ENCODE measurements around the gene GUCY1B1. TPM values are rescaled to one million over a fixed set of nuclear protein-coding genes. Genes with fewer than 3 reads are reported as not detected.

Gene GUCY1B1
- total and polyA plus RNA-seq, 7 donors, result 2.7 to 7.7 (median 3.8) TPM

DNA sequence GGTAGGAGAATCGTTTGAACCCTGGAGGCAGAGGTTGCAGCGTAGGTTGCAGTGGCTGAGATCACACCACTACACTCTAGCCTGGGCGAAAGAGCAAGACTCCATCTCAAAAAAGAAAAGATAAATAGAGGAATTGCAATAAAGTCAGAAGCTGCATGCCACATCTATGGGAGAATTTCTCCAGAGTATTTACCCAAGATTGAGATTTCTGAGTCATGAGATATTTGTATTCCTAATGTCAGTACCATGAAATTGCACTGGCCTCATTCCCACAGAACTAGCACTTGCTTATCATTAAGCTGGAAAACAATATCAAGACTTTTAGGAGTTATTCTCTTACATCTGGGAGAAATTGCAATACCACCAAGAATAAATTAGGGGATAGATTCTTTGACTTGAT, 69.8 kb downstream of the GUCY1B1 start:
- Histone ChIP-seq H3K27ac (no peak overlapping the region), H3K36me3 (ENCODE audit: insufficient read depth in 1 of 2, low read depth in 1 of 2) (no peaks in the 10 kb centered on the region), H3K4me1 (no peaks in the 10 kb centered on the region), H3K27me3 (ENCODE audit: insufficient read depth in 3 of 3, low read length in 2 of 3) (no peaks in the 10 kb centered on the region), H3K9me3 (no peaks in the 10 kb centered on the region), H3K4me3 (no peak overlapping the region)
- intact Hi-C loops (cut with DNase I), result no loop called here
- DNase-seq, result no peak
- TF ChIP-seq, protein P1, sequence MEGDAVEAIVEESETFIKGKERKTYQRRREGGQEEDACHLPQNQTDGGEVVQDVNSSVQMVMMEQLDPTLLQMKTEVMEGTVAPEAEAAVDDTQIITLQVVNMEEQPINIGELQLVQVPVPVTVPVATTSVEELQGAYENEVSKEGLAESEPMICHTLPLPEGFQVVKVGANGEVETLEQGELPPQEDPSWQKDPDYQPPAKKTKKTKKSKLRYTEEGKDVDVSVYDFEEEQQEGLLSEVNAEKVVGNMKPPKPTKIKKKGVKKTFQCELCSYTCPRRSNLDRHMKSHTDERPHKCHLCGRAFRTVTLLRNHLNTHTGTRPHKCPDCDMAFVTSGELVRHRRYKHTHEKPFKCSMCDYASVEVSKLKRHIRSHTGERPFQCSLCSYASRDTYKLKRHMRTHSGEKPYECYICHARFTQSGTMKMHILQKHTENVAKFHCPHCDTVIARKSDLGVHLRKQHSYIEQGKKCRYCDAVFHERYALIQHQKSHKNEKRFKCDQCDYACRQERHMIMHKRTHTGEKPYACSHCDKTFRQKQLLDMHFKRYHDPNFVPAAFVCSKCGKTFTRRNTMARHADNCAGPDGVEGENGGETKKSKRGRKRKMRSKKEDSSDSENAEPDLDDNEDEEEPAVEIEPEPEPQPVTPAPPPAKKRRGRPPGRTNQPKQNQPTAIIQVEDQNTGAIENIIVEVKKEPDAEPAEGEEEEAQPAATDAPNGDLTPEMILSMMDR (IDR thresholded peaks at IDR 0.05), result no peak
- WGBS, 3 donors, result 81 to 89% (median 85%) methylated on average over 3 of the region's 3 CpGs
- no peak for ATAC-seq

DNA sequence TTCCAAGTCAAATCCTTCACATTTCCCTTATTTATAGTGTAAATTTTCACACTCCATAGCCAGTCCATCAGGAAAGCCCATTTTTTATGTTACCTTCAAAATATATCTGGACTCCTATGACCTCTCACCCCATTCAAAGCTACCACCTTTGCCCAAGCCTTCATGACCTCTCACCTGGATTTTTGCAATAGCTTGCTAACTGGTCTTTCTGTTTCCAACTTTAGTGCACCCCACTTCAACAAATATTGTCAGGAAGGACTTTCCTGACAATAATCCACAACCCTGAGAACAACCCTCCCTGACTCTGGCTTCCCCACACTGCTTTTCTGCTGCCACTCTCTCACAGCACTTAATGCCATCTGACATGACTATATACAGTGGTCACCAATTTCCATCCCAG, 73.8 kb downstream of the GUCY1B1 start:
- Histone ChIP-seq H3K4me3 (no peak overlapping the region), H3K36me3 (ENCODE audit: insufficient read depth in 1 of 2, low read depth in 1 of 2) (no peaks in the 10 kb centered on the region), H3K27me3 (ENCODE audit: insufficient read depth in 3 of 3, low read length in 2 of 3) (no peaks in the 10 kb centered on the region), H3K4me1 (no peaks in the 10 kb centered on the region), H3K27ac (no peak overlapping the region), H3K9me3 (no peaks in the 10 kb centered on the region)
- TF ChIP-seq, protein P1 (IDR thresholded peaks at IDR 0.05), result no peak
- intact Hi-C loops (cut with DNase I), result no loop called here
- ATAC-seq (no peak), DNase-seq (no peak)

DNA sequence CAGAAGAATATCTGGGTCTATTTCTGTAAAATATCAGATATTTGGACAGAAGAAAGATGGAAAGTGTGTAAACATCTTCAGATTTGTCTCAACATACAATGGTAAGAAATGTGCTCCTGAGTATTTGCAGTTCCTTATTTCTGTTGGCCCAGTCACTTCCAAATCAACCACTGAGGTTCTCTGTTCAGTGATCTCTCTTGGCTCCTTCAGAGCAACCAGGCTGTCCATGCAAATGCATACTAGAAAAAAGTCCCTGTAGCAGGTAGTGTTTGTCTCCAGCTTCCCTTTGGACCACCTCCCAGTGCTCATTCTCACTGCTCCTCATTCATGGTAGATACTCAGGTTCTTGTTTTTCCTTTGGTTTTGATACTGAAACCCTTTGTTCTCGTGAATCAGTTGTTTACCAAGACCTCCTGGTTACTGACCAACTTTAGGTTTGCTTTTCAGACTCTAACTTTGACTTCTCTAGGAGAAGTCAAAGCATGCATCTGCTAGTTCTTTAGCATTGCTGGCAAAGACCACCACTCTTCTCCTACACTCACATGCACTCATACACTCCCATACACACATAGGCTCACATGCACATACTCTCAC, 78.5 kb downstream of the GUCY1B1 start:
- H3K9me3 ChIP-seq, result no peaks in the 10 kb centered on the region
- no peaks in the 10 kb centered on the region for H3K36me3 ChIP-seq (ENCODE audit: insufficient read depth in 1 of 2, low read depth in 1 of 2)
- TF ChIP-seq, protein P1 (IDR thresholded peaks at IDR 0.05), result no peak
- intact Hi-C loops (cut with DNase I), result no loop called here
- H3K27me3 ChIP-seq (ENCODE audit: insufficient read depth in 3 of 3, low read length in 2 of 3), result no peaks in the 10 kb centered on the region
- H3K4me3 ChIP-seq, result no peak overlapping the region
- no peak for DNase-seq
- 76 to 92% (median 86%) methylated on average over 1 of the region's 1 CpG for WGBS, 3 donors
- H3K4me1 ChIP-seq, result no peaks in the 10 kb centered on the region
- no peak for ATAC-seq
- no peak overlapping the region for H3K27ac ChIP-seq

DNA sequence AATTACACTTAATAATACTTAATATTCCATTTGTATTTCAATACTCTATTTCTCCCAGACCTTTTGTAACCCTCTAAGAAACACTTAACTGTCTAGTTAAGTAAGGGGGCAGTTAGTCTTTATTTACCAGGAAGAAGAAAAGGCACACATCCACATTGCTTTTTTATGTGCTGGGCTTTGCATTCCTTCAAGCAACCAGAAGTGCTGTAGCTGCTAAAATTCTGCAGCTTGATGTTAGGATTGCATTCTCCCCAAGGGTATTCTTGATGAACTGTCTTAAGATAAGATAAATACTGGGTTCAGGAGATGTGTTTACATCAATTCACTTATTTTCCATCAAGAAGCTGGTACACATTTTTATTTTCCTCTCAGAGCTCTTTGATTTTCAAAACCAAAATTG, 83.3 kb downstream of the GUCY1B1 start:
- H3K27ac ChIP-seq, result no peak overlapping the region
- intact Hi-C loops (cut with DNase I), result no loop called here
- no peak for ATAC-seq

DNA sequence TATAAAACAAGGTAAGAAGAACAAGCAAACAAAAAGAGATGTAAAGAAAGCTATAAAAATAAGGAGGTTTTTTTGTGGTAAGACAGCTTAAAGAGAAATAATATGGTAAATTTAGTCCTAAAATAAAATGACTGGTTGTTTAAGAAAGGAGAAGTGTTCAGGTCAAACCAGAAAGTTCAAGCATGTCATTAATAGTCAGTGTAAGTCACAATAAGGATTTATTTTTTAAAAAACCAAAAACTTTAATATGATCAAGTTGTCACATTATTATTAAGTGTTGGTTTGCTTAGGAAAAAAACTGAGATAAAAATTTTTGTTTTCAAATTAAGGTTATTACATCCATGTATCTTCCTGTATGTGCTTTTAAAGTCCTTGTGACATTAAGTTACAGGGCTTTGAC, 88.1 kb downstream of the GUCY1B1 start:
- ATAC-seq, result no peak

More for the DNA sequence above, 83.3 kb downstream of the GUCY1B1 start:
- Histone ChIP-seq H3K27me3 (ENCODE audit: insufficient read depth in 3 of 3, low read length in 2 of 3) (peaks cover 0 to 3% (median 0%) of the 10 kb centered on the region in 3 donors), H3K4me3 (no peak overlapping the region), H3K9me3 (no peaks in the 10 kb centered on the region), H3K4me1 (no peaks in the 10 kb centered on the region), H3K36me3 (ENCODE audit: insufficient read depth in 1 of 2, low read depth in 1 of 2) (no peaks in the 10 kb centered on the region)
- TF ChIP-seq, protein P1 (IDR thresholded peaks at IDR 0.05), result no peak
- no peak for DNase-seq

More for the DNA sequence above, 88.1 kb downstream of the GUCY1B1 start:
- TF ChIP-seq, protein P1 (IDR thresholded peaks at IDR 0.05), result no peak
- no peaks in the 10 kb centered on the region for H3K4me1 ChIP-seq
- H3K27ac ChIP-seq, result no peak overlapping the region
- H3K4me3 ChIP-seq, result no peak overlapping the region
- DNase-seq, result no peak
- H3K36me3 ChIP-seq (ENCODE audit: insufficient read depth in 1 of 2, low read depth in 1 of 2), result no peaks in the 10 kb centered on the region
- intact Hi-C loops (cut with DNase I), result no loop called here
- no peaks in the 10 kb centered on the region for H3K9me3 ChIP-seq
- peaks cover 0 to 3% (median 0%) of the 10 kb centered on the region in 3 donors for H3K27me3 ChIP-seq (ENCODE audit: insufficient read depth in 3 of 3, low read length in 2 of 3)
